Stimulated activated CD8-positive, alpha-beta memory T cell treated with anti-CD3 and anti-CD28 coated beads, Interleukin-4, amount 100 ng/mL, for 1 hour (primary cell): ENCODE data around the gene CLDN18.

Experiments
- DNase-seq, 2 donors: peaks; one replicate each; pipeline ENCODE4 v3.0.0-alpha.2; 2020; ENCODE audit warnings: low read depth in 2 of 2, low spot score in 1 of 2

Gene CLDN18

DNA sequence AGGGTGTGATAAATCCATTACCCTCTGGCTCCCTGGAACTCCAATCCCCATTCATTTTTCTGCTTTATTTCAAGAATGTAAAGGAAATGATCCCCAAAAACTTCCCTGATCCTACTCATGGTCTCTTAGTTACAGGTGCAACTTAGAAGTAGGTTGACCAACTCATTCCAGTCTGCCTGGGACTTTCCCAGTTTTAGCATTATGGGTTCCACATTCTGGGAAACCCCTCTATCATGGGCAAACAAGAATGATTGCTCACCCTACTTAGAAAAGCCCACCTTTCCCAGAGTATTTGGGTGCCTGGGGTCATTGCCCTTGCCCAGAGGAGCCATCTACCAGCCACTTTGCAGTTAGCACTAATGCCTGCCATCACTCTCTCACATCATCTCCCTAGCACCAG is 15.6 kb downstream of the CLDN18 start:
- no peak for DNase-seq

DNA sequence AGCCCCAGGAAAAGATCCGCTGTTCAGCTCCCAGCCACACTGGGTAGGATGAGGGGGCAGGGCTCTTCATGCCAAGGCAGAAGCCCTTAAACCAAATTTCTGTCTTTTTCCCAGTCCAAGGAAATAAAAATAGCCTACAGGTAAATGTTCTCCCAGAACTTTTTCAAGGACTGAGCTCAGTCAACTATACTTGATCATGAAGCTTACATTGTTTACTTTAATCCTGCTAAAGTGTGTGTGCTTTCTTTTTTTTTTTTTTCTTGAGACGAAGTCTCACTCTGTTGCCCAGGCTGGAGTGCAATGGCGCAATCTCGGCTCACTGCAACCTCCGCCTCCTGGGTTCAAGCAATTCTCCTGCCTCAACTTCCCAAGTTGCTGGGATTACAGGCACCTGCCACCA is 17.9 kb downstream of the CLDN18 start:
- DNase-seq: no peak

DNA sequence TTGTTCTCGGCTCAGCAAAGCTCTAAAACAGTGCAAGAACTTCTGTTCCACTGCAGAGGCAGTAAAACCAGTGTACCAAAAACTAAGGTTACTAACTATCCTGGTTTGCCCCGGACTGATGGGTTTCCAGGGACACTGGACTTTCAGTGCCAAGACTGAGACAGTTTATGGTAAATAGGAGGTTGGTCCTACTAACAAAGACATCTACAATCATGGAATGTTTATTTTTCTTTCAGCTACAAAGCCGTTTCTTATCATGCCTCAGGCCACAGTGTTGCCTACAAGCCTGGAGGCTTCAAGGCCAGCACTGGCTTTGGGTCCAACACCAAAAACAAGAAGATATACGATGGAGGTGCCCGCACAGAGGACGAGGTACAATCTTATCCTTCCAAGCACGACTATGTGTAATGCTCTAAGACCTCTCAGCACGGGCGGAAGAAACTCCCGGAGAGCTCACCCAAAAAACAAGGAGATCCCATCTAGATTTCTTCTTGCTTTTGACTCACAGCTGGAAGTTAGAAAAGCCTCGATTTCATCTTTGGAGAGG is 20.8 kb downstream of the CLDN18 start:
- no peak for DNase-seq

DNA sequence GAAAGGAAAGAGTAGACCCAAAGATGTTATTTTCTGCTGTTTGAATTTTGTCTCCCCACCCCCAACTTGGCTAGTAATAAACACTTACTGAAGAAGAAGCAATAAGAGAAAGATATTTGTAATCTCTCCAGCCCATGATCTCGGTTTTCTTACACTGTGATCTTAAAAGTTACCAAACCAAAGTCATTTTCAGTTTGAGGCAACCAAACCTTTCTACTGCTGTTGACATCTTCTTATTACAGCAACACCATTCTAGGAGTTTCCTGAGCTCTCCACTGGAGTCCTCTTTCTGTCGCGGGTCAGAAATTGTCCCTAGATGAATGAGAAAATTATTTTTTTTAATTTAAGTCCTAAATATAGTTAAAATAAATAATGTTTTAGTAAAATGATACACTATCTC is 21.6 kb downstream of the CLDN18 start:
- DNase-seq: no peak

DNA sequence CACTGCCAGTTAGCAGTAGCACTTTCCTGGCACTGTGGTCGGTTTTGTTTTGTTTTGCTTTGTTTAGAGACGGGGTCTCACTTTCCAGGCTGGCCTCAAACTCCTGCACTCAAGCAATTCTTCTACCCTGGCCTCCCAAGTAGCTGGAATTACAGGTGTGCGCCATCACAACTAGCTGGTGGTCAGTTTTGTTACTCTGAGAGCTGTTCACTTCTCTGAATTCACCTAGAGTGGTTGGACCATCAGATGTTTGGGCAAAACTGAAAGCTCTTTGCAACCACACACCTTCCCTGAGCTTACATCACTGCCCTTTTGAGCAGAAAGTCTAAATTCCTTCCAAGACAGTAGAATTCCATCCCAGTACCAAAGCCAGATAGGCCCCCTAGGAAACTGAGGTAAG is 22.6 kb downstream of the CLDN18 start:
- no peak for DNase-seq

DNA sequence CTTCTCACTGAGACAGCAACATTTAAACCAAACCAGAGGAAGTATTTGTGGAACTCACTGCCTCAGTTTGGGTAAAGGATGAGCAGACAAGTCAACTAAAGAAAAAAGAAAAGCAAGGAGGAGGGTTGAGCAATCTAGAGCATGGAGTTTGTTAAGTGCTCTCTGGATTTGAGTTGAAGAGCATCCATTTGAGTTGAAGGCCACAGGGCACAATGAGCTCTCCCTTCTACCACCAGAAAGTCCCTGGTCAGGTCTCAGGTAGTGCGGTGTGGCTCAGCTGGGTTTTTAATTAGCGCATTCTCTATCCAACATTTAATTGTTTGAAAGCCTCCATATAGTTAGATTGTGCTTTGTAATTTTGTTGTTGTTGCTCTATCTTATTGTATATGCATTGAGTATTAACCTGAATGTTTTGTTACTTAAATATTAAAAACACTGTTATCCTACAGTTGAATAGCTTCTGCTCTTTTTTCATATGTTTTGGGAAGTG is 23.3 kb downstream of the CLDN18 start:
- DNase-seq: no peak

DNA sequence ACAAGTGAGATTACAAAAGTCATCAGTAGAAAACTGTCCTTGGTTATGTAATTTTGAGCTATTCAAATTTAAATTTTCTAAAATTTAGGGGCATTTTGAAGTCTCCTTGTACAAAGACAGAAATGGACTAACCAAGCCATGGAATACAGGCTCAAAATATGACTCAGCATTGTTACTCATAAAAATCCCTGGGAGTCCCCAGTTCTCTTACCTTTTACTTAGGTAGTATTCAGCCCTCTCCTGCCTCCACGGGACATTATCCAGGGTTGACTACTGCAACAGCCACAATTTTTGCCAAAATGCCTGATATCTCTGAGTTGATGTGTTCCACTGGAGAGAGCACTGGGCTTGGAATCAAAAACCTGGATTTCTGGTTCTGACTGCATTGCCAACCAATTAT is 25.0 kb downstream of the CLDN18 start:
- no peak for DNase-seq

DNA sequence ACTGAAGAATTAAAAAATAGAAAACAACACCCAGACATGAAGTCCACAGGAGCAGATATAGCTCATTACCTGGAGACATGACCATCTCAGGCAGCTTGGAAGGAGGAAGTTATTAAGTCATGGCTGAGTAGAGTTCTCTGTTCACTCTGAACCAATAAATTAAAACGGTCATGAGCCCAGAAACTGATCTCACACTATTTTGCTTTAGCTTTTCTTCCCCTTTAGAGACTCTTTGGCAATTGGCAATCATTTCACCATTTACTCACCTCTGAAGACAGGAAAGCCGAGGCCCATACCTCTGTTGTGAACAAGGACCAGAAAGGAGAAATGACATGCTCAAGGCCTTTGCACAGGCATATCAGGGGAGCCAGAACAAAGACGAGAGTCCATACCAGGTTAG is 26.6 kb downstream of the CLDN18 start:
- DNase-seq: no peak

DNA sequence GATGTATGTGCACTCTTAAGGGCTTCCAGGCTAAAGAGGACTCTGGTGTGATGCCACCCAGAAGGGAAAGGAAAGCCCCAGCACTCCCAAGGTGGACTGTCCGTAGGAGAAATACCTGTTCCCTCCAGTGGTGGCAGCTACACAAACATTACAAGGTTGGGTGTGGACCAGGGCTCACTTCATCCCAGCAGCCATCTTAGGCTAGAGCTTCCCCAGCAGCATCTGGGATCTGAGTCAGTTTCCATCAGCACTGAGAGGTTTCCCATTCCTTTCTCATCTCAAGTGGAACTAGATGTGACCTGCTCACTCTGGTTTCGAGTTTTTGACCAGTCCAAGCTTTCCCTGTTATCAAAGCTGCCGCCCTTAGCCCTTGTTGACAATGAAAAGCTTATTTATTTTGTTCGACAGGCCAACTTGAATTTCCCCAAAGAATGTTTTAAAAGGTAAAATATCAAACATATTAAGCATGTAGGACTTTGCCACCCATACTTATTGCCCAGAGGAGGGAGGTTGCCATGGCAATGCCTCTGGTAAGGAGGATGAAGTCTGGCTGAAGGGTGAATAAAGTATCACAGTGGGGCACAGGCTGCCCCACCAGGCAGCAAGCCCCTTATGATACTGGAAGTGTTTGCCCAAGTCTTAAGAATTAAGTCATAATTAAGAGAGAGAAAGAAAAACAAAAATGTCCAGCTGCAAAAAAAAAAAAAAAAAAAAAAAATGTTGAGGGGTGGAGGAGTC is 28.9 kb downstream of the CLDN18 start:
- DNase-seq: no peak

DNA sequence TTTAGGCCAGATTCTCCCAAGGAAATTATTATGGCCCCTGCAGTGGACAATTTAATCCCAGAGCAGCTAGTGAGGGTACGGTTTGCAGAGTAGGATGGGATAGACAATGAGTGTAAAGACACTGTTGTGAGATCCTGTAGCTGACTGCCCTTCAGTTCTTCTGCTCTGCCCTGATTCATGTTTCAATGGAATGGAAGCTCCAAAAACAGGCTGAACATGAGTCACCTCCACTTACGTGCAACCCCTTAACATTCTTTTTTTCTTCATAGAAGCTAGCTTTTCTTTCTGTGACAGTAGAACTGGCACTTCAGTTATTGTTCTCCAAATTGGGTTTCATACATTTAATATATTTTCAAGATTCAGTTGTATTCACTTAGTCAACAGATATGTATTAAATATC is 32.1 kb downstream of the CLDN18 start:
- DNase-seq: no peak

DNA sequence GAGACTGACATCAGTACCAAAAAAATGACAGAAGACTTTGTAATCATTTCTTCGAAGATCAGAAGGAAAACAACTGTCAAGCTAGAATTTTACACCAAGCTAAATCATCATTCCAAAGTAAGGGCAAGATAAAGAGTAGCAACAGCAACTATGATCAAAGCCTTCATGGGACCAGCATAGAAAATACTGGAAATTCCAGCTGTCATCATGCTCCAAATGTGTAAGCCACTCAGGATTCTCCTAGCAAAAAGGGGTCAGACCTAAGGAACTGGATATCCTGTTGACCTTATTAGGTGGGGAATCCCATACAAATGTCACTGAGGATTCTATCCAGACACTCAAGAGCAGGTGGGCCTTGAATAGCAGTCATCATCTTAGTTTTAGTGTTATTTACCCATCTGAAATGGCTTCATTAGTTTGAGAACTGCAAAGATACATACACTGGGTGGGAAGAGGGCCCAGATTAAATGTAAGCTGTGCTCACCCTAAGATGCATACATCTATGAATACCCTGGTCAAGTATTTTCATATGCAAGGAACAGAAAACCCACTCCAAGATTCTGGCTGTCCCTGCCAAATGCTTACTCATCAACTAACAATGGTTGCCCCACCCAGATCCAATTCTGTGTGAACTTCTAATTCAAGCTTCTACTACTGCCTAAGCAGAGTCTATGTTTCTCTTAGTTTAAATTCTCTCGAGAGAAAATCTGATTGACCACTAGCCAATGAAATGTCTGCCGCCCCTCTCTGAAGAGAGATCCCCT is 33.5 kb downstream of the CLDN18 start:
- no peak for DNase-seq

DNA sequence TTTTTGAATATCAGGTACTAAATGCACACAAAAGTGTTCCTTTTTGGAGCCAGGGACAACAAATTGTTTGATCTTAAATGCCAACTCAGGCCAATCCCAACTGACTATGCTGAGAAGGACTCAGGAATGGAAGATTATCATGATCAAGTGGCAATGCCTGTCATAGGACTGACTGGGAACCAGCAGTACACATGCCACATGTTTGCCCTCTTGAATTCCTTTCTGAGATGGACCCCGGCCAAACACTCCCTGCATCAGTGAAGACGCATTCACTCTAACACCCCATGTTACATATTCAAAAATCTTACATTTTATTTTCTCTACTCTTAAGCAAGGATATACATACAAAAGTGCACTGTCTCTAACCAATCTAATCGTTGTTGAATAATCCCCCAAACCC is 36.1 kb downstream of the CLDN18 start:
- DNase-seq: no peak

DNA sequence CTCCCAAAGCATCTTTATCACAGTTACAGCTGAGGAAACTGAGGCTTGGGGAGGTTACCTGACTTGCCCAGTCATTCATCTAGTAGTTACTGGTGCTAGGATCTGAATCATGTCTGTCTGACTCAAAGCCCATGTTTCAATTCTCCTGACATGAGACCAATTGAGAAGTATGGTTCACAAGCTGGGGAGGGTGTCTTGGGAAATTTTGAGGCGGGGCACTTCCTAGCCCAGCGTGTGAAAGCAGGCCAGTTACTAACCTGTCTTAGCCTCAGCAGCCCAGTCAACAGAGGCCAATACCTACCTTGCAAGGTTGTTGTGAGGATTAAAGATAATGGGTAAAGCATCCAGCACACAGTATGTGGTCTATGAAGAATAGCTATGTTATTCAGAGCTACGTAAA is 37.0 kb downstream of the CLDN18 start:
- no peak for DNase-seq

DNA sequence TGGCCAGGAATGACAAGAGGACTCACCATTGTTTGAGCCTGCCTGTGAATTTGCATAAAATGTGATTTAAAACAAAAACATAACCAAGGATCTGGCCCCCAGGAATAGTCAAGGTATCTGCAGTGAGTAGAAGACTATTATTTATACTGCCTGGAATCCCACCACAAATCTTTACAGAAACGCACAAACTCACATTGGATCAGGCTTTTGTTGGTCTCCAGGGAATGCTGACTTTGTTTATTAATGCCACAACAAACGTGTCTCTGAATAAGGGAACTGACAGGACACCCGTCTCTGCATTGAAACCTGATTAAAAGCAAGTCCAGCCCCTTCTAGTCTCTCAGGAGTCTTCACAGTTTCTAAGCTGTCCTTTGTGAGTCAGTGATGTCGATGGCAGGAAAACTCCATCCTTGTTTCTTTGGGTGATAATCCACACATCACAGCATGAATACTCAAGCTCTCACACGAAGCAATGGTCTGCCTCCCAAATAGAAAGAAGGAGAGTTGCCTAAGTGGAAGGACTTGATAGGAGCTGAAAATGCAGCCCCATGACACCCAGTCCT is 37.7 kb downstream of the CLDN18 start:
- no peak for DNase-seq

DNA sequence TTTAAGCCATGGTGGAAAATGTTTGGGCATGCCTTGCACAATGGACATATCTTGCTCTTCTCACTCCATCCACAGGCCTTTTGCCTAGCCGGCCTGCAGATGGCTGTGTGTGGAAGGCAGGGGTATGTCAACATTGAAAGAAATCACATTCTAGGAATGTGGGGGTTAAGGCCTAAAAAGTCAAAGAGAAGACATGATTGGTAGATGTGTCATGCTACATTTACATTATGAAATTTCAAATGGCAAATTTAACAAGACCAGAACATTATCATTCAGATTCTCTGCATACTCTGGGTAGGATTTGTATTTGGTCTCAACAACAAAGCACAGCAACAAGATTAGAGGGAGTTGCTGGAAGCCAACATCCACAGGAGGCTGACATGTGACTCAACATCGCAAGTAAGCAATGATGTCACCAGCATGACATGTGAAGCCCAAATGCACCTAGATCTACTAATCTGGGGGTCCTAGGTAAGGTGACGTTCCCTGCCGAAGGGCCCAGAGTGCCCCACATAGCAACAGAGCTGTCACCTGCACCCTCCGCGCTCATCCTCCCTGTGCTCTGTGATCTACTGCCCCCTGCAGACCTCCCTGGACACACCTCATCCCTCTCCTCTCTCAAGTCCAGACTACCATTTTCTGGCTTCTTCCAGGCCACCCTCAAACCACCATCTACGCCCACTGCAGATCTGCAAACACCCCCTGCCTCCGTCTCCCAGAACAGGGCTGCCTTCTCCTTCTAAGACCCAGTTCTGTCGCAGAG is 39.4 kb downstream of the CLDN18 start:
- no peak for DNase-seq

DNA sequence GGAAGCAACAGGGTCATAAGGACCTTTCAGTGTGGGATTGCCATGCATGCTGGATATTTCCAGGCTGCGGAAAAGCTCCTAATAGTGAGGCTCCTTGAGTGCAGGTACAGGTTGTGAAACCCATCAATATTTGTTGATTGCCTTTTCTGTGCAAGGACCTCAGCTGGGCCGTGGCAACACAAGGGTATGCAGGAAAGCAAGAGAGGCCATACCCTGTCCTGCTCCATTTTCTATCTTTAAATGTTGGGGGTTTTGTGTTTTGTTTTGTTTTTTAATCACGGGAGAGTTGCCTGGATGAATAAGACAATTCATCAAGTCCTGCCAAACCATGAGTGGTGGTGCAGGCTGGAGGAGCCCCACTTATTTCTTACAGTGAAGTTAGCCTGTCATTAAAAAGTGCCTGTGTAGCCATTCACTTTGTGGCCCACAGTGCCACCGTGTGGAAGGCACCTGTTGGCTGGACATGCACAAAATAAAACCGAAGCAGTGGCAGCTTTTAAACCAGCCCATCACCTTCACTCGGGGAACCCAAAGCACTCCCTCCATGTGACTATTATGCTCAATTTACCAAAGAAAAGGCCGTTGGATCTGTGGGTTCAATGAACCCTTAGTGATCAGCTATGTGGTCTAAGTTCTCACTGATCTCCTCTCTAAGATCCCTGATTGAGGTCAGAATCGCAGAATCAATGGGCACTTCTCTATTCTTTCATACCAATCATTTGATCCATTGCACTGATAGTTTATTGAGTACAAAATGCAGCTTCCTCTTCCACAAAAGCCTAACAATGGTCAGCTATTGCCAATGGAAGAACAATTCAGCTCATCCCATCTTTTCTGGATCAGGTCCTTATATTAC is 42.2 kb downstream of the CLDN18 start:
- DNase-seq: no peak

DNA sequence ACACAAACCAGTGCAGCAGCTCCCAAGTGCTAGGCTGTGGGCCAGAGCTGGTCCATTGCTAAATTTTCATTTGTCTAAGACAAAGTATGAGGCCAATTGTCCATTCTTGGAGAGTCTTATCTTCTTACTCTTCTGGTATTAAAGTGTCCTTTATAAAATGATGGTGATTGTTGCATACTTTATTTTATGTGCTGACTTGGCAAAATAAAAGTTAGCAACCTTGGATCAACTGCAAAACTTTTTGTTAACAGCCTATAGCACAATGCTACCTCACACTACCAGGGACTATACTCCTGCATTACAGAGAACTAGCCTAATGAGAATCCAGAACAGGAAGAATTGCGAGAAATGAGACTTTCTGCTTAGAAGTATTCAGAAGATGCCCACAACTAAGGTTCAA is 44.1 kb downstream of the CLDN18 start:
- no peak for DNase-seq

DNA sequence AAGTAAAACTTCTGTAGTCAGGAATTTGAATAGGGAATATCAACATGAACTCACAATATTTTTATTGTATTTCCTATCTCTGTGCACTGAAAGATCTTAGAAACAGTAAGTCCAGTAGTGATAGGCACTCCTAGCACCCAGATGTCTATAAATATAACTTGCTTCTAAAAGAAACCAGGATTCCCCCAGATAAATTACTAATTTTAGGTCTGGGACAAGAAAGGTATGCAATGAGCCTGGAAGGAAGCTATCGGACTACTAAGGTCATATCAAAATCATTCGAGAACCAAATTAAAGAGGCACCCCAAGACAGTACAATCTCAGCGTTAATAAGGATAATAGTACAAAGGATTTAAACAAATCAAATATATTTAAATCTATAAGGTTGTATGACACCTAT is 47.4 kb downstream of the CLDN18 start:
- no peak for DNase-seq

DNA sequence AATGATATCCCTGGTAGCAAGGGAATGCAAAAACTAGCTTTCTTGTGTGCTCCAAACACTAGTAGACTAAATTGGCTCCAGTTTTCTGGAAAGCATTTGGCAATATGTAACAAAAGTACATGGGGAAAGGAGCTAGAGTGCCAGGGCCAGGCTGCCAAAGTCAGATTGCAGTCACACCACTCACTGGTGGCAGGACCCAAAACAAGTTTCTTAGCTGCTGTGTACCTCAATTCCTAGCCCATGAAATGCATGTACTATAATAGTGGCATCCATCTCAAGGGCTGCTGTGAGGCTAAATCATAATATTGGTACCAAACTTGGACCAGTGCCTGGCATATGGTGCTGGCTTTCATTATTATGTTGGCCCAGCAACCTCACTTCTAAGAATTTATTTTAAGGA is 49.3 kb downstream of the CLDN18 start:
- DNase-seq: no peak

DNA sequence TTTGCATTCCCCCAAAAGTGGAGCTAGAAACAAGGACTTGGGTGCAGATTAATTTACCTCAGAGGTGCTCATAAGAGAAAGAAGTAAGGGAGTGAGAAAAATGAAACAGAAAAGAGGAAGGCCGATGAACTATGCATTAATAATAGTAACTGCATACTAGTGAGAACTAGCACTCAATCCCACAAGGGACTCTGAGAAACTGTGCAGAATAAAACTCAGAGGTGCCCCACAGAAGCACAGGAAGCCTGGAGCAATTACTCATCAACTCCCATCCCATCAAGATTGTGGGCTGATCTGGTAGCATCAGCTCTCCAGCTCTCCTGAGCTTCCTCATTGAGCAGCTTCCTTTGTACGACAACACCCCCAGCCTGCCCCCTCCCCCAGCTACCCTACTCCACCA is 50.8 kb downstream of the CLDN18 start:
- DNase-seq: no peak
